HCT116 (cell line): ENCODE data around the gene TRAF3. TPM values are rescaled to one million over a fixed set of nuclear protein-coding genes. Genes with fewer than 3 reads are reported as not detected.

Experiments used
- ATAC-seq: fragments of 200-7000 bp; cut with Tn5 transposase; 2 replicates; pipeline ENCODE4 v1.9.1; 2020; ENCODE audit warnings: mild to moderate bottlenecking, moderate library complexity
- BruUV-seq: library from RNA; stranded (reverse); fragments of 400-500 nt; replicated peaks from 2 replicates; lab custom pipeline; 2021; lab: Mats Ljungman, UMichigan
- CTCF ChIA-PET: fragments of 300-600 bp; sonication (Branson Sonifier 250); formaldehyde crosslinking; loops from one replicate; lab custom pipeline; 2021; ENCODE audit warnings: antibody characterized with exemption; lab: Charles Lee
- POLR2A ChIA-PET: fragments of 300-600, 350-600 bp; sonication (Branson Sonifier 250); formaldehyde crosslinking; loops from one replicate; lab custom pipeline; 2021; ENCODE audit warnings: antibody characterized with exemption; lab: Charles Lee
- RAD21 ChIA-PET, 2 experiments: fragments of 300-600 bp; sonication (Branson Sonifier 250); formaldehyde crosslinking; loops; one replicate each; lab custom pipeline; 2023; ENCODE audit warnings: low total read pairs in 2 of 2; ENCODE audit not compliant: uncharacterized antibody in 2 of 2, unreplicated experiment in 2 of 2, low non-redundant PET in 1 of 2; lab: Charles Lee
- DNase-seq: peaks from one replicate; pipeline ENCODE4 v3.0.0-alpha.2; 2010; ENCODE audit warnings: low read depth, low spot score
- H2AFZ ChIP-seq: fragments of 200-600 bp; shearing (Covaris generic), sonication (generic); 2 replicates; pipeline ENCODE4 v1.6.1; 2017; ENCODE audit warnings: low read depth, mixed run types, mixed read lengths, antibody characterized with exemption, low read length; ENCODE audit not compliant: poor library complexity, severe bottlenecking
- H3K27ac ChIP-seq: 2 replicates; pipeline ENCODE4 v1.5.1; 2012; ENCODE audit warnings: low read depth, low read length
- H3K27me3 ChIP-seq: fragments of 200-600 bp; sonication (generic); 2 replicates; pipeline ENCODE4 v1.6.1; 2016; ENCODE audit warnings: mixed run types, low read length, mixed read lengths; ENCODE audit not compliant: insufficient read depth
- H3K36me3 ChIP-seq, 2 experiments: fragments of 200-500 bp in 1 of 2; fragments of 200-600 bp in 1 of 2; sonication (Bioruptor generic) in 1 of 2; sonication (generic) in 1 of 2; 2 replicates each; pipeline versions ENCODE4 v1.5.1 to v1.6.1; 2014 to 2016; ENCODE audit warnings: low read length in 2 of 2, inconsistent platforms in 1 of 2, mixed read lengths in 1 of 2, mixed run types in 1 of 2; ENCODE audit not compliant: insufficient read depth in 2 of 2, control insufficient read depth in 1 of 2
- H3K4me1 ChIP-seq, 2 experiments: fragments of 200-600 bp in 1 of 2; sonication (generic) in 1 of 2; 2 replicates each; pipeline versions ENCODE4 v1.5.1 to v1.6.1; 2012 to 2017; ENCODE audit warnings: low read length in 2 of 2, inconsistent platforms in 1 of 2, mild to moderate bottlenecking in 1 of 2, mixed read lengths in 1 of 2, mixed run types in 1 of 2, moderate library complexity in 1 of 2; ENCODE audit not compliant: insufficient read depth in 2 of 2, control insufficient read depth in 1 of 2
- H3K4me2 ChIP-seq: fragments of 200-600 bp; sonication (generic); 2 replicates; pipeline ENCODE4 v1.6.1; 2017; ENCODE audit warnings: mixed run types, low read length, mixed read lengths
- H3K4me3 ChIP-seq, 2 experiments: fragments of 200-600 bp in 1 of 2; sonication (generic) in 1 of 2; replicated peaks in 1 of 2; 2 replicates each; pipeline ENCODE4 v1.5.1; 2011 to 2016; ENCODE audit warnings: low read length in 2 of 2, control low read depth in 1 of 2, low read depth in 1 of 2, mild to moderate bottlenecking in 1 of 2, mixed read lengths in 1 of 2, mixed run types in 1 of 2
- H3K79me2 ChIP-seq: fragments of 200-600 bp; sonication (generic); 2 replicates; pipeline ENCODE4 v1.6.1; 2017; ENCODE audit warnings: mild to moderate bottlenecking, mixed run types, low read length, moderate library complexity, mixed read lengths; ENCODE audit not compliant: insufficient read depth
- H3K9ac ChIP-seq: fragments of 200-600 bp; sonication (generic); 2 replicates; pipeline ENCODE4 v1.6.1; 2016; ENCODE audit warnings: low read length, mixed read lengths
- H3K9me2 ChIP-seq: fragments of 200-600 bp; sonication (generic), shearing (Covaris generic); 2 replicates; pipeline ENCODE4 v1.6.1; 2017; ENCODE audit warnings: mixed run types, mild to moderate bottlenecking, moderate library complexity; ENCODE audit not compliant: insufficient read depth
- H3K9me3 ChIP-seq, 2 experiments: fragments of 200-500 bp in 1 of 2; fragments of 200-600 bp in 1 of 2; sonication (Bioruptor generic) in 1 of 2; sonication (generic) in 1 of 2; 2 replicates each; pipeline ENCODE4 v1.6.1; 2014 to 2017; ENCODE audit warnings: low read length in 2 of 2, mixed read lengths in 2 of 2, inconsistent platforms in 1 of 2, low read depth in 1 of 2, mild to moderate bottlenecking in 1 of 2, mixed run types in 1 of 2, moderate library complexity in 1 of 2; ENCODE audit not compliant: control insufficient read depth in 1 of 2, insufficient read depth in 1 of 2
- H4K20me1 ChIP-seq: fragments of 200-600 bp; sonication (generic), shearing (Covaris generic); 2 replicates; pipeline ENCODE4 v1.6.1; 2017; ENCODE audit warnings: mixed run types, mild to moderate bottlenecking, moderate library complexity; ENCODE audit not compliant: insufficient read depth
- POLR2A ChIP-seq: IDR thresholded peaks from 2 replicates; pipeline ENCODE4 v1.7.0; 2011; ENCODE audit warnings: borderline replicate concordance; ENCODE audit not compliant: insufficient read depth, insufficient read length; ENCODE audit errors: extremely low read depth
- RAD21 ChIP-seq: IDR thresholded peaks from 2 replicates; pipeline ENCODE4 v1.6.1; 2012; ENCODE audit warnings: low read depth, mild to moderate bottlenecking
- SIN3A ChIP-seq: IDR thresholded peaks from 2 replicates; pipeline ENCODE4 v1.6.1; 2012; ENCODE audit warnings: low read depth
- SRF ChIP-seq: IDR thresholded peaks from 2 replicates; pipeline ENCODE4 v1.6.1; 2012; ENCODE audit warnings: low read depth
- TCF7L2 ChIP-seq: IDR thresholded peaks from 2 replicates; pipeline ENCODE4 v1.7.0; 2011; ENCODE audit warnings: borderline replicate concordance, inconsistent platforms; ENCODE audit not compliant: insufficient read depth, insufficient read length; ENCODE audit errors: extremely low read depth
- YY1 ChIP-seq: IDR thresholded peaks from 2 replicates; pipeline ENCODE4 v1.6.1; 2011; ENCODE audit warnings: low read length, low read depth, moderate library complexity, mild to moderate bottlenecking; ENCODE audit not compliant: insufficient replicate concordance; ENCODE audit errors: extremely low read depth
- ZFX ChIP-seq: fragments of 450-650 bp; IDR thresholded peaks from 2 replicates; pipeline ENCODE4 v1.6.1; 2017
- intact Hi-C: fragments of 100-400 bp; cut with micrococcal nuclease; formaldehyde crosslinking; loops from 2 replicates; pipeline ENCODE4 v1.10.0; 2022
- total RNA-seq: library from RNA; stranded (reverse); gene quantifications from one replicate; pipeline ENCODE4 v1.2.1, GENCODE V29; 2021; ENCODE audit not compliant: unreplicated experiment
- TF ChIP-seq, protein P1 (sequence below): IDR thresholded peaks from 2 replicates; pipeline ENCODE4 v1.6.1; 2012; ENCODE audit warnings: low read depth
- TF ChIP-seq, protein P2 (sequence below), 3 experiments: fragments of 200-600 bp in 1 of 3; sonication (generic) in 1 of 3; IDR thresholded peaks in 2 of 3; conservative IDR thresholded peaks in 1 of 3; 2 replicates each; pipeline ENCODE4 v1.5.1; 2012 to 2017; ENCODE audit warnings: low read depth in 2 of 3, low read length in 2 of 3, antibody characterized with exemption in 1 of 3, borderline replicate concordance in 1 of 3, control low read depth in 1 of 3, mild to moderate bottlenecking in 1 of 3, mixed read lengths in 1 of 3, mixed run types in 1 of 3, moderate library complexity in 1 of 3; ENCODE audit not compliant: insufficient read depth in 1 of 3

TRAF3 gene
- total RNA-seq, 1 experiment from 2014 or later, result 32.1 TPM

DNA sequence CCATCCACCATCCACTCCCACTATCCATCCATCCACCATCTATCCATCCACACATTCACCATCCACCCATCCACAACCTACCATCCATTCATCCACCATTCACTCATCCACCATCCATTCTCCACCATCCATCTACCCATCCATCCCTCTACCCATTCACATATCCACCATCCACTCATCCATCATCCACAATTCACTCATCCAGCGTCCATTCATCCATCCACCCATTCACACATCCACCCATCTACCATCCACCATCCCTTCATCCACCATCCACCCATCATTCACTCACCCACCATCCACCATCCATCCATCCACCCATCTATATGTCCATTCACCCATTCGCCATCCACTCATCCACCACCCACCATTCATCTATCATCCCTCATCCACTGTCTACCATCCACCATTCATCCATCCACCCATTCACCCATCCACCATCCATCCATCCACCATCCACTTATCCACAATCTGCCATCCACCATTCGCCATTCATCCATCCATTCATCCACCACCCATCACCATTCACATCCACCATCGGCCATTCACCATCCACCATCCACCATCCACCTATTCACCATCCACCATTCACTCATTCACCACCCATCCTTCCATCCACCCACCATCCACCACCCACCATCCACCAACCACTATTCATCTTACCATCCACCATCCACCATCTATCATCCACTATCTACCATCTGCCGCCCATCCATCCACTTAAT, 143.2 kb downstream of the TRAF3 start:
- CTCF ChIA-PET, result no interaction called here

More for the DNA sequence above, 143.2 kb downstream of the TRAF3 start:
- Histone ChIP-seq H4K20me1 (no peaks in the 10 kb centered on the region), H3K9me2 (no peaks in the 10 kb centered on the region), H3K4me1 (no peaks in the 10 kb centered on the region), H3K4me2 (no peak overlapping the region), H2AFZ (no peak overlapping the region), H3K9ac (no peak overlapping the region), H3K27me3 (no peaks in the 10 kb centered on the region), H3K9me3 (no peaks in the 10 kb centered on the region), H3K79me2 (no peaks in the 10 kb centered on the region), H3K4me3 (no peak overlapping the region), H3K36me3 (no peaks in the 10 kb centered on the region), H3K27ac (no peak overlapping the region)
- no peak for ATAC-seq
- BruUV-seq, result no TSS peak
- intact Hi-C loops, result loop anchor here (10.0 kb wide), 1 partner anchor 396 kb away; no protein-coding TSS in a partner anchor
- DNase-seq, result no peak
- TF ChIP-seq YY1 (no peak), POLR2A (no peak), TCF7L2 (no peak), RAD21 (no peak), SRF (no peak), ZFX (no peak), SIN3A (no peak)
- TF ChIP-seq, protein P1, sequence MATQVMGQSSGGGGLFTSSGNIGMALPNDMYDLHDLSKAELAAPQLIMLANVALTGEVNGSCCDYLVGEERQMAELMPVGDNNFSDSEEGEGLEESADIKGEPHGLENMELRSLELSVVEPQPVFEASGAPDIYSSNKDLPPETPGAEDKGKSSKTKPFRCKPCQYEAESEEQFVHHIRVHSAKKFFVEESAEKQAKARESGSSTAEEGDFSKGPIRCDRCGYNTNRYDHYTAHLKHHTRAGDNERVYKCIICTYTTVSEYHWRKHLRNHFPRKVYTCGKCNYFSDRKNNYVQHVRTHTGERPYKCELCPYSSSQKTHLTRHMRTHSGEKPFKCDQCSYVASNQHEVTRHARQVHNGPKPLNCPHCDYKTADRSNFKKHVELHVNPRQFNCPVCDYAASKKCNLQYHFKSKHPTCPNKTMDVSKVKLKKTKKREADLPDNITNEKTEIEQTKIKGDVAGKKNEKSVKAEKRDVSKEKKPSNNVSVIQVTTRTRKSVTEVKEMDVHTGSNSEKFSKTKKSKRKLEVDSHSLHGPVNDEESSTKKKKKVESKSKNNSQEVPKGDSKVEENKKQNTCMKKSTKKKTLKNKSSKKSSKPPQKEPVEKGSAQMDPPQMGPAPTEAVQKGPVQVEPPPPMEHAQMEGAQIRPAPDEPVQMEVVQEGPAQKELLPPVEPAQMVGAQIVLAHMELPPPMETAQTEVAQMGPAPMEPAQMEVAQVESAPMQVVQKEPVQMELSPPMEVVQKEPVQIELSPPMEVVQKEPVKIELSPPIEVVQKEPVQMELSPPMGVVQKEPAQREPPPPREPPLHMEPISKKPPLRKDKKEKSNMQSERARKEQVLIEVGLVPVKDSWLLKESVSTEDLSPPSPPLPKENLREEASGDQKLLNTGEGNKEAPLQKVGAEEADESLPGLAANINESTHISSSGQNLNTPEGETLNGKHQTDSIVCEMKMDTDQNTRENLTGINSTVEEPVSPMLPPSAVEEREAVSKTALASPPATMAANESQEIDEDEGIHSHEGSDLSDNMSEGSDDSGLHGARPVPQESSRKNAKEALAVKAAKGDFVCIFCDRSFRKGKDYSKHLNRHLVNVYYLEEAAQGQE, result no peak
- TF ChIP-seq, protein P2, sequence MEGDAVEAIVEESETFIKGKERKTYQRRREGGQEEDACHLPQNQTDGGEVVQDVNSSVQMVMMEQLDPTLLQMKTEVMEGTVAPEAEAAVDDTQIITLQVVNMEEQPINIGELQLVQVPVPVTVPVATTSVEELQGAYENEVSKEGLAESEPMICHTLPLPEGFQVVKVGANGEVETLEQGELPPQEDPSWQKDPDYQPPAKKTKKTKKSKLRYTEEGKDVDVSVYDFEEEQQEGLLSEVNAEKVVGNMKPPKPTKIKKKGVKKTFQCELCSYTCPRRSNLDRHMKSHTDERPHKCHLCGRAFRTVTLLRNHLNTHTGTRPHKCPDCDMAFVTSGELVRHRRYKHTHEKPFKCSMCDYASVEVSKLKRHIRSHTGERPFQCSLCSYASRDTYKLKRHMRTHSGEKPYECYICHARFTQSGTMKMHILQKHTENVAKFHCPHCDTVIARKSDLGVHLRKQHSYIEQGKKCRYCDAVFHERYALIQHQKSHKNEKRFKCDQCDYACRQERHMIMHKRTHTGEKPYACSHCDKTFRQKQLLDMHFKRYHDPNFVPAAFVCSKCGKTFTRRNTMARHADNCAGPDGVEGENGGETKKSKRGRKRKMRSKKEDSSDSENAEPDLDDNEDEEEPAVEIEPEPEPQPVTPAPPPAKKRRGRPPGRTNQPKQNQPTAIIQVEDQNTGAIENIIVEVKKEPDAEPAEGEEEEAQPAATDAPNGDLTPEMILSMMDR (IDR thresholded peaks at IDR 0.05 in 2 of 3, conservative IDR thresholded peaks at IDR 0.05 in 1 of 3; ENCODE audit: borderline replicate concordance in 1 of 3, insufficient read depth in 1 of 3, low read depth in 2 of 3, low read length in 2 of 3), result no peak
- ChIA-PET RAD21 (no interaction called here), POLR2A (no interaction called here)
